Activated CD8-positive, alpha-beta memory T cell treated with anti-CD3 and anti-CD28 coated beads, Interleukin-2, amount 10 ng/mL, durations not matched to agents 7 days and 5 days (primary cell): ENCODE results near the gene PSMD1. TPM values are rescaled to one million over a fixed set of nuclear protein-coding genes. Genes with fewer than 3 reads are reported as not detected.
A peak's percentile ranks its signal among the peaks of the same experiment; 100 is the strongest.
"Not testable (repeated sequence)": the region's sequence is repeated elsewhere in the genome, so short reads cannot be mapped to it uniquely, and the experiment has no call there.

Source experiments
- ATAC-seq: fragments of 150-1000 bp; cut with Tn5 transposase; one replicate; pipeline ENCODE4 v1.10.0; 2021; ENCODE audit warnings: moderate library complexity
- CTCF ChIA-PET: fragments of 350-600 bp; sonication (Branson Sonifier 250); formaldehyde crosslinking; loops from one replicate; lab custom pipeline; 2021; ENCODE audit warnings: antibody characterized with exemption; lab: Charles Lee
- DNase-seq: peaks from one replicate; pipeline ENCODE4 v3.0.0-alpha.2; 2020
- H3K27ac Mint-ChIP-seq: one replicate; pipeline ENCODE4 v1.8.0; 2021; ENCODE audit warnings: mild to moderate bottlenecking, mixed read lengths
- H3K27me3 Mint-ChIP-seq: one replicate; pipeline ENCODE4 v1.8.0; 2021; ENCODE audit warnings: mixed read lengths
- H3K36me3 Mint-ChIP-seq: one replicate; pipeline ENCODE4 v1.8.0; 2021; ENCODE audit warnings: mild to moderate bottlenecking, mixed read lengths
- H3K4me1 Mint-ChIP-seq: one replicate; pipeline ENCODE4 v1.8.0; 2021; ENCODE audit warnings: mixed read lengths
- H3K4me3 Mint-ChIP-seq: one replicate; pipeline ENCODE4 v1.8.0; 2021; ENCODE audit warnings: mild to moderate bottlenecking, moderate library complexity, mixed read lengths
- H3K9me3 Mint-ChIP-seq: one replicate; pipeline ENCODE4 v1.8.0; 2022; ENCODE audit warnings: low read depth, mixed read lengths
- total RNA-seq, 2 experiments: library from RNA; stranded (reverse); gene quantifications; one replicate each; pipeline ENCODE4 v1.2.3, GENCODE V29; 2021

The PSMD1 gene
- total RNA-seq, 2 experiments from 2014 or later: 89.1 to 128 TPM

DNA sequence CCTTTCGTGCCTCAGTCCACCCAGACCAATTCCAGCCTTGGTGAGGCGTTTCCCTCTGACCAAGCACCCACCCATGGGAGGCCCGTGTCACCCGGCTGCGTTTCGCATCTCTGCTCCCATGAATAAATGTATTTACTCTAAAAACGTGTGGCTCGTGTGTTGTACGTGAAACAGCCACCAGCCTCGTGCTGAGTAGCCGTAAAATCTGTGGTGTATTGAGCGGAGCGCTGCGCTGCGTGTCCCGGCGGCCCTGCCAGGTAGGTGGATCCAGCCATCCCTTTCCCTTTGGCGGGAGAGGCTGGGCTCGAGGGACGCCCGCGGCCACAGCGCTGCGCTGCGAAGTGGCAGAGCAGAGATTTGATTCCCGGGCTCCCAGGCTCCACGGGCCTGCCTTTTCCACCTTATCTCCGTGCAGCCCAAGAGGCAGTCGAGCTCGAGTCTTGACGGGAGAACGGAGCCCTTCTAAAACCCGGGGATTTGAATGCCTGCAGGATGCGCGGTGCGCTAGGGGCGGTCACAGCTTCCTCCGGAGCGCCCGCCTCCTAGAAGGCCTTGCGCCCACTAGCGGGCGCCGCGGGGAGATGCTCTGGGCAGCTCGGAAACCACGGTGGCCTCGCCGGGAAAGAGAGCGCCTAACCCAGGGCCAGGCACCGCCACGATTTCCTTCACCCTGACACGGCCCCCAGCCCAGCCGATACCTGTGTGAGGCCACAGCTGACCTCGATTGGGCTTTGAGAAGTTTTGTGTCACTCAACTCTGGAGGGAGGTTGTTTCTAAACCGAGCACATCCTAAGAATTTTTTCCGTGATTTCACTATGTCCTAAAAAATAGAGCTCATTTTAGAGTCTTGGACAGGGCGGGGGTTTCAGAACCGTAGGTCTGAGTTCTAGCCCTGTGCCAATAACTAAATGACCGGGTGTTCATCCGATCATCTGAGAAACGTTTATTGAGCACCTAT lies 3.9 kb upstream of the PSMD1 start:
- peak; percentile 73 for ATAC-seq
- peak overlapping the region; percentile 78 for H3K4me3 Mint-ChIP-seq
- no peaks in the 10 kb centered on the region for H3K36me3 Mint-ChIP-seq
- peak; percentile 89 for DNase-seq
- H3K4me1 Mint-ChIP-seq: peaks cover 45% of the 10 kb centered on the region
- H3K27ac Mint-ChIP-seq: peak overlapping the region; percentile 31
- H3K9me3 Mint-ChIP-seq: no peaks in the 10 kb centered on the region
- CTCF ChIA-PET: interaction anchor here (0.6 to 2.6 kb wide), 52 partner anchors 8 to 1131 kb away, joined by 3 to 20 read pairs (median 4); partner anchors contain the start of genes B3GNT7, GPR55, ITM2C and NCL
- peaks cover 30% of the 10 kb centered on the region for H3K27me3 Mint-ChIP-seq

DNA sequence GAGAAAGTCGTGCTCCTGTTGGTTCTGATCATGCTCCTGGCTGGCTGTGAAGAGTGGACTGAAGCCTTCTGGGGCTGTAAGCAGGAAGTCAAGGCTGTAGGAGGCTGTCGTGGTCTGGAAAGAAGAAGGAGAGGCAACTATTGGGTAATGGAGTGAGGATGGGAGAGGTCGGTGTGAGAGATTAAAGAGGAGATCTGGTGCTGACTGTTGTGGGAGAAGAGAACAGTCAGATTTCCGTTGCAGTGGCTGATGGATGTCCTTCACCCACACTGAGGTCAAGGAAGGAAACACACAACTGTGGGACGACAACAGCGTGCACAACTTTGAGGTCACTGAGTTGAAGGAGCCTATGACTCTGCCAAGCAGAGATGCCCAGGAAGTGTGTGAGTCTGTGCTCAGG lies 2.8 kb upstream of the PSMD1 start:
- Mint-ChIP-seq H3K9me3 (no peaks in the 10 kb centered on the region), H3K36me3 (no peaks in the 10 kb centered on the region), H3K4me1 (peaks cover 55% of the 10 kb centered on the region), H3K27ac (peak overlapping the region; percentile 47), H3K4me3 (peak overlapping the region; percentile 10), H3K27me3 (peaks cover 25% of the 10 kb centered on the region)
- ATAC-seq (no peak), DNase-seq (peak; percentile 62)
- CTCF ChIA-PET: interaction anchor here (0.6 to 2.6 kb wide), 9 partner anchors 7 to 548 kb away, joined by 3 to 18 read pairs (median 7); no protein-coding TSS in a partner anchor

GRCh38 chr2:231057590-231057989 lies 923 bp downstream of the PSMD1 start:
- peaks cover 62% of the 10 kb centered on the region for H3K4me1 Mint-ChIP-seq
- peaks cover 13% of the 10 kb centered on the region for H3K36me3 Mint-ChIP-seq
- no peaks in the 10 kb centered on the region for H3K9me3 Mint-ChIP-seq
- DNase-seq (no peak), ATAC-seq (no peak)
- peak overlapping the region; percentile 75 for H3K27ac Mint-ChIP-seq
- H3K4me3 Mint-ChIP-seq: peak overlapping the region; percentile 86
- CTCF ChIA-PET: interaction anchor here (0.6 to 1.9 kb wide), 11 partner anchors 10 to 407 kb away, joined by 3 to 13 read pairs (median 3); partner anchors contain the start of gene NCL
- H3K27me3 Mint-ChIP-seq: peaks cover 4% of the 10 kb centered on the region

DNA sequence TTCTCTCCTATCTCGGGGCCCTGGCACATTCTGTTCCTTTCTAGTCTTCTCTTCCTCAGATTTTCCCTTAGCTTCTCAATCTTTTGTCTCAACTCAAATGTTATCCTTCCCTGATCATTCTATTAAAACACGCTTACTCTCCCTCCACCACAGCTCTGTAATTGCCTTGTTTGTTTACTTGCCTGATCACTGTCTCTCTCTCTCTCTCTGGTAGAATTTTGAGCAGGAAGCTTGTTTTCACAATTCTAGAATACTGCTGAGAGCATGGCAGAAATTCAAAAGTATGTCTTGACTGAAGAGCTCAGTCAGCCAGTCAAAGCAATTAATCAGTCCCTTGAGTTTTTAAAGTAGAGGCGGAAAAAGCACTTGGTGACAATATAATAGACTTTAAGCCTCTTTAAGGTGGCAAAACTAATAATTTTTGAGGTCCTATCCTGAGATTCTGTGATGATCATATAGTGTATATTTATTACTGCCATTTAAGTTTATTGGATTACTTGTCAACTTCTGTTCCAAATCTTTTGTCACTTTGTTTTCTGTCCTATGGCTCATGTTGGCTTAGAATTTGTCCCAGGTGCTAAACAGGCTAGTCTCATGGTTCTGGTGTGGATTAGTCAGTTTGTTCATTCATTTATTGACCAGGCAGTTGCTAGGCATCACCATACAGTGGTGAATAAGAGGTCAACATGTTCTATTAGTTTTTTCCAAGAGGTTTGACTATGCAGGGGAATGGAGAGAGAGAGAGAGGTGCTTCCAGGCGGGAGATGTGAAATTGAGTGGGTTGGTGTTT lies 2.3 kb downstream of the PSMD1 start:
- peaks cover 20% of the 10 kb centered on the region for H3K36me3 Mint-ChIP-seq
- ATAC-seq: no peak
- H3K4me1 Mint-ChIP-seq: peaks cover 50% of the 10 kb centered on the region
- no peak overlapping the region for H3K27ac Mint-ChIP-seq
- peak overlapping the region; percentile 86 for H3K4me3 Mint-ChIP-seq
- H3K9me3 Mint-ChIP-seq: no peaks in the 10 kb centered on the region
- DNase-seq: no peak
- H3K27me3 Mint-ChIP-seq: no peaks in the 10 kb centered on the region
- CTCF ChIA-PET: interaction anchor here (0.7 to 1.9 kb wide), 6 partner anchors 9 to 156 kb away, joined by 3 to 7 read pairs (median 3); no protein-coding TSS in a partner anchor

DNA sequence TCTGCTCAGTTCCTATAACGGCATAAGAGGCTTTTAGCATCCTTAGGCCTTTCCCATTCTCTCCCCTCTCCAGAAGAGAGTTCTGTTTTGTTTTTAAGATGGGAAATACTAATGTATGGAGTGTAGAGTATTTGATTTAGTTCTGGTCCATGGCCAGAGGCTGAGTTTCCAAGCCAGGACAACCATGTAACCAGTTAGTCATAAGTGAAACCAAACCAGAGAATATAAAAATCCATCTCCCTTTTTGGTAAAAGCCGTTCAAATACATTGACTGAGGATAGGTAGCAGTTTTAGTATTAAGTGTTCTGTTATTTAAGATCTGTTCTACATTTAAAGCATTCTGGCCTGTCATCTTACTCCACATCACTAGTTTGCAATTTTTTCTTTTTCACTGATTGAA lies 3.1 kb downstream of the PSMD1 start:
- CTCF ChIA-PET: no interaction called here
- H3K27ac Mint-ChIP-seq: no peak overlapping the region
- DNase-seq (no peak), ATAC-seq (no peak)
- H3K27me3 Mint-ChIP-seq: no peaks in the 10 kb centered on the region
- peaks cover 45% of the 10 kb centered on the region for H3K4me1 Mint-ChIP-seq
- no peaks in the 10 kb centered on the region for H3K9me3 Mint-ChIP-seq
- peaks cover 25% of the 10 kb centered on the region for H3K36me3 Mint-ChIP-seq
- H3K4me3 Mint-ChIP-seq: no peak overlapping the region

DNA sequence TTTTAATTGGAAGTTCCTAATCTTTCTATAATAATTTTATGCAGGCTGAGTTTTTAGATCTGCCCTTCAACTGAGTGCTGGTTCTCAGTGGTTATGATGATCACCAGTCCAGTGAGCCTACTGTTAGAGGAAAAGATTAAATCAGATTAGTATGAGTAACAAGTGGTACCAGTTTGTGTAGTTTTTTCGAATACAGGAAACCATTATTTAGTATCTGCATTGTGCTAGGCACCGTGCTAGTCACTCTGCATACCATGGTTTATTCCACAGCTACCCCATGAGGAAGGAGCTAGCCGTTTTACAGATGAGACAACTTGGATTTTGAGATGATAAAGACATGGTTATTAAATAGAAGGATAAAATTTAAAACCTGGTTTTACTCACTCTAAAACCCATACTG lies 6.1 kb downstream of the PSMD1 start:
- H3K27me3 Mint-ChIP-seq: no peaks in the 10 kb centered on the region
- CTCF ChIA-PET: interaction anchor here (4.3 kb wide), 1 partner anchor 10 kb away, joined by 18 read pairs; no protein-coding TSS in a partner anchor
- H3K4me1 Mint-ChIP-seq: peaks cover 46% of the 10 kb centered on the region
- H3K36me3 Mint-ChIP-seq: peaks cover 39% of the 10 kb centered on the region
- H3K9me3 Mint-ChIP-seq: no peaks in the 10 kb centered on the region
- no peak overlapping the region for H3K27ac Mint-ChIP-seq
- H3K4me3 Mint-ChIP-seq: no peak overlapping the region
- ATAC-seq: peak; percentile 30
- no peak for DNase-seq

- ATAC-seq: no peak
Observed at GRCh38 chr2:231063347-231063746, 6.7 kb downstream of the PSMD1 start.

GRCh38 chr2:231065966-231066365 lies 9.3 kb downstream of the PSMD1 start:
- peaks cover 51% of the 10 kb centered on the region for H3K36me3 Mint-ChIP-seq
- no peaks in the 10 kb centered on the region for H3K27me3 Mint-ChIP-seq
- no peak for DNase-seq
- ATAC-seq: no peak
- CTCF ChIA-PET: interaction anchor here (4.3 kb wide), 1 partner anchor 13 kb away, joined by 18 read pairs; no protein-coding TSS in a partner anchor
- H3K27ac Mint-ChIP-seq: no peak overlapping the region
- H3K4me3 Mint-ChIP-seq: no peak overlapping the region
- no peaks in the 10 kb centered on the region for H3K9me3 Mint-ChIP-seq
- peaks cover 30% of the 10 kb centered on the region for H3K4me1 Mint-ChIP-seq

More at GRCh38 chr2:231063347-231063746, 6.7 kb downstream of the PSMD1 start:
- no peak overlapping the region for H3K4me3 Mint-ChIP-seq
- no peaks in the 10 kb centered on the region for H3K9me3 Mint-ChIP-seq
- DNase-seq: no peak
- no peak overlapping the region for H3K27ac Mint-ChIP-seq
- H3K27me3 Mint-ChIP-seq: no peaks in the 10 kb centered on the region
- CTCF ChIA-PET: interaction anchor here (4.3 kb wide), 1 partner anchor 10 kb away, joined by 18 read pairs; no protein-coding TSS in a partner anchor
- H3K4me1 Mint-ChIP-seq: peaks cover 46% of the 10 kb centered on the region
- peaks cover 45% of the 10 kb centered on the region for H3K36me3 Mint-ChIP-seq

- Mint-ChIP-seq H3K4me1 (peaks cover 21% of the 10 kb centered on the region), H3K36me3 (peaks cover 44% of the 10 kb centered on the region)
- H3K4me3 Mint-ChIP-seq, H3K27me3 Mint-ChIP-seq, DNase-seq, H3K9me3 Mint-ChIP-seq, H3K27ac Mint-ChIP-seq, ATAC-seq: not testable (repeated sequence)
- CTCF ChIA-PET: interaction anchor here (1.2 kb wide), 1 partner anchor 9 kb away, joined by 7 read pairs; no protein-coding TSS in a partner anchor
Observed at GRCh38 chr2:231067531-231067930, 10.9 kb downstream of the PSMD1 start.

GRCh38 chr2:231068525-231069222 lies 12.0 kb downstream of the PSMD1 start:
- Mint-ChIP-seq H3K27me3 (no peaks in the 10 kb centered on the region), H3K27ac (peak overlapping the region; percentile 44), H3K4me1 (peaks cover 19% of the 10 kb centered on the region), H3K36me3 (peaks cover 42% of the 10 kb centered on the region), H3K9me3 (no peaks in the 10 kb centered on the region), H3K4me3 (no peak overlapping the region)
- CTCF ChIA-PET: interaction anchor here (1.4 to 2.1 kb wide), 2 partner anchors 11 to 16 kb away, joined by 5 to 9 read pairs; partner anchors contain the start of gene PSMD1
- DNase-seq: no peak
- peak; percentile 84 for ATAC-seq

- H3K4me3 Mint-ChIP-seq: no peak overlapping the region
Observed at GRCh38 chr2:231069379-231070054, 12.8 kb downstream of the PSMD1 start.

DNA sequence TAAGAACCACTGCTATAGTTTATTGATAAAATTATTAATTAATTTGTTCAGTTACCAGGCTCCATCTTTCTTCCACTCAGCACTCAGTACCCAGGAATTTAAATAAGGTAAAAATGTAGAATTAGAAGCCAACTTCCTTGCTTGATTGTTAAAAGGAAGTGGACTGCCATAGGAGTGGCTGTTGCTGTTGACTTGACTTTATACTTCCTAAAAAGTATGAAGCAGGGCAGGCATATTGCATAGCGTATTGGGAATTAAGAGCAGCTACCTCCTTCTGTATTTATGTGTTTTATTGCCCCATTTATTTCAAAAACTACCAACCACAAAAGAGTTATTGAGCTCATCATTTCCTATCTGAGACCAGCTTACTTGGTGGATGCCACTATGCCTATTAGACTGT lies 27.9 kb downstream of the PSMD1 start:
- Mint-ChIP-seq H3K36me3 (peaks cover 39% of the 10 kb centered on the region), H3K4me3 (no peak overlapping the region), H3K27ac (no peak overlapping the region), H3K4me1 (no peaks in the 10 kb centered on the region), H3K27me3 (no peaks in the 10 kb centered on the region), H3K9me3 (no peaks in the 10 kb centered on the region)
- DNase-seq: no peak
- CTCF ChIA-PET: no interaction called here
- ATAC-seq: no peak

More at GRCh38 chr2:231069379-231070054, 12.8 kb downstream of the PSMD1 start:
- ATAC-seq (no peak), DNase-seq (no peak)
- Mint-ChIP-seq H3K36me3 (peaks cover 40% of the 10 kb centered on the region), H3K27ac (no peak overlapping the region), H3K4me1 (peaks cover 19% of the 10 kb centered on the region), H3K9me3 (no peaks in the 10 kb centered on the region), H3K27me3 (no peaks in the 10 kb centered on the region)
- CTCF ChIA-PET: interaction anchor here (0.8 to 2.1 kb wide), 4 partner anchors 9 to 16 kb away, joined by 3 to 9 read pairs (median 4); partner anchors contain the start of gene PSMD1
